LNCaP clone FGC (cell line): ENCODE results near the gene MPHOSPH6.
A peak's percentile ranks its signal among the peaks of the same experiment; 100 is the strongest.
"Not testable (repeated sequence)": the region's sequence is repeated elsewhere in the genome, so short reads cannot be mapped to it uniquely, and the experiment has no call there.

Source experiments
- DNase-seq: peaks from one replicate; pipeline ENCODE4 v3.0.0-alpha.2; 2011; ENCODE audit warnings: low read depth
- H3K4me3 ChIP-seq: 2 replicates; pipeline ENCODE4 v1.5.1; 2011; ENCODE audit warnings: mild to moderate bottlenecking, low read depth, low read length, control low read depth
- CTCF ChIP-seq: IDR thresholded peaks from 2 replicates; pipeline ENCODE4 v1.5.1; 2012; ENCODE audit warnings: mild to moderate bottlenecking; ENCODE audit not compliant: control insufficient read depth, insufficient read depth; ENCODE audit errors: extremely low read depth

Gene MPHOSPH6

GRCh38 chr16:82152641-82153112, 17.3 kb downstream of the MPHOSPH6 start:
- peak; percentile 99 for DNase-seq

GRCh38 chr16:82152196-82152595, 17.8 kb downstream of the MPHOSPH6 start:
- DNase-seq, result no peak
- TF ChIP-seq CTCF, result no peak

More at GRCh38 chr16:82152641-82153112, 17.3 kb downstream of the MPHOSPH6 start:
- TF ChIP-seq CTCF, result no peak
- H3K4me3 ChIP-seq, result no peak overlapping the region

DNA sequence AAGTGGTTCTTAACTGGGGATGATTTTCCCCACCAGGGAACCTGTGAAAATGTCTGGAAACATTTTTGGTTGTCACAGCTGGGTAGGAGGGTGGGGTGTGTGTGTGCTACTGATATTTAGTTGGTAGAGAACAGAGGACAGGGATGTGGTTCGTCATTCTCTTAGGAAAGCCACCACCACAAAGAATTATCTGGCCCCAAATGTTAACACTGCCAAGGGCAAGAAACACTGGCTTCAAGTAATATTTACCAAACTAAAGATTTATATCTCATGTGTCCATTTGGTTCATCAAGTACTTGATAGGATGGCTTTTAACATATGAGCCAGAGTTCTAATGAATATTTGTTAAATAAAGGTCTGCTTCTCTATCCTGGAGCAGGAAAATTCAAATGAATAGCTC, 19.5 kb downstream of the MPHOSPH6 start:
- TF ChIP-seq CTCF, result no peak
- peak; percentile 68 for DNase-seq
- no peak overlapping the region for H3K4me3 ChIP-seq

More at GRCh38 chr16:82152196-82152595, 17.8 kb downstream of the MPHOSPH6 start:
- H3K4me3 ChIP-seq, result no peak overlapping the region

DNA sequence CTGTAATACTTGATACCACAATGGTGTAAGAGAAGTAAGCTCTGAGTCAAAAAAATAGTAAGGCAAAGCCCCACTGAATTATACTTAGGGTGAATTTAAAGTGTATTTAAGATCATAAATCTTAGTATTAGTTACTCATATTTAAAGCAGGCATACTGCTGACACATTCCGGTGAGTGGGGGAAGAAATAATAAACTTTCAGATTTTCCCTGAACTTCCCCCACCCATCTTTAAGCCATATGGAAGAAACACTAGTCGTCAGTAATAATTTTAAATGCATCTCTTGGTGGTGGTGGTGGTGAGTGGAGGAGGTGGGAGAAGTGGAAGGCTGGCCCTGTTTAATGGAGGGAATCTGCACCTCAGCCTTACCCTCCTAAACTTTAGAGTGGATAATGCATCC, 20.5 kb downstream of the MPHOSPH6 start:
- no peak overlapping the region for H3K4me3 ChIP-seq
- no peak for TF ChIP-seq CTCF
- DNase-seq, result no peak

- no peak for TF ChIP-seq CTCF
- no peak overlapping the region for H3K4me3 ChIP-seq
- DNase-seq, result no peak
Observed at GRCh38 chr16:82147546-82147945, 22.5 kb downstream of the MPHOSPH6 start.

DNA sequence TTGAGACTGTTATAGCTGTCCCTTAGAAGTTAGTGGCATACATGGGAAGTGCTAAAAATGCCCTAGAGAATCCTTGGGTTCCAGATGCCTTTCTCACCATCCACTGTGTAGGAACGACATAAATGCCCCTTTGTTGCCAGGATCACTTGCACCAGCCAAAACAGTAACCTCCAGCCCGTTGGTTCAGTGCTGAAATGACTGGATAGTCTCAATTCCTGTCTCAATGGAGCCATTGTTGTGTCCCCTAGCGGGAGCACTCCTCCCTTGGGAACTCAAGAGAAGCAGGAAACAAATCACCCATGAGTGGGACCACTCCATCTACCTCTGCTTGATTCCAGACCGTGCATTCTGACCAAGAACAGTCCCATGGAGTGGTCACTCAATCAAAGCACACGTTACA, 23.1 kb downstream of the MPHOSPH6 start:
- no peak for DNase-seq
- no peak for TF ChIP-seq CTCF
- H3K4me3 ChIP-seq, result no peak overlapping the region

DNA sequence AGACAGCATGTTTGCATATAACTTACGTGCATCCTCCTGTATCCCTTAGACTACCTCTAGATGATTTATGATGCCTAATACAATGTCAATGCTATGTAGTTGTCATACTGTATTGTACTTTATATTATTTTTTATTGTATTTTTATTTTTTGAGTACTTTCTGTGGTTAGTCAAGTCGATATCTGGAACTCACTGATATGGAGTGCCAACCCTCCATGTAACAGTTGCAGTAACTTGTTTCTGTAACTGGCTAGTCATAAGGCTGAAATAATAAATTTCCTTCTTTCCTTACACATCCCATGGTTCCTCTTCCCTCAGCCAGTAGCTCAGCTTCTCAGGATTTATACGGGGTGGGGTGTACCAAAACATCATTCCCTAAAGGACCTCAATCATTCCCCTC, 23.5 kb downstream of the MPHOSPH6 start:
- no peak overlapping the region for H3K4me3 ChIP-seq
- DNase-seq, result no peak
- no peak for TF ChIP-seq CTCF

DNA sequence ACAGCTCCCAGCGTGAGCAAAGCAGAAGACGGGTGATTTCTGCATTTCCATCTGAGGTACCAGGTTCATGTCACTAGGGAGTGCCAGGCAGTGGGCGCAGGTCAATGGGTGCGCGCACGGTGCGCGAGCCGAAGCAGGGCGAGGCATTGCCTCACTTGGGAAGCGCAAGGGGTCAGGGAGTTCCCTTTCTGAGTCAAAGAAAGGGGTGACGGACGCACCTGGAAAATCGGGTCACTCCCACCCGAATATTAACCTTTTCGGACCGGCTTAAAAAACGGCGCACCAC, 30.8 kb downstream of the MPHOSPH6 start:
- not testable (repeated sequence) for DNase-seq, H3K4me3 ChIP-seq
